Astrocyte (in vitro differentiated cells and primary cell): ENCODE measurements around the gene SYT2.

ENCODE experiments used
- EZH2 ChIP-seq: IDR thresholded peaks from 2 replicates; pipeline ENCODE4 v1.6.1; 2012; ENCODE audit warnings: mild to moderate bottlenecking, low read length, inconsistent platforms; ENCODE audit not compliant: insufficient read depth
- TF ChIP-seq, protein P1 (sequence below): IDR thresholded peaks from 2 replicates; pipeline ENCODE4 v1.5.1; 2011; ENCODE audit warnings: low read depth, mild to moderate bottlenecking, inconsistent platforms, low read length, moderate library complexity; ENCODE audit not compliant: insufficient read depth

DNA sequence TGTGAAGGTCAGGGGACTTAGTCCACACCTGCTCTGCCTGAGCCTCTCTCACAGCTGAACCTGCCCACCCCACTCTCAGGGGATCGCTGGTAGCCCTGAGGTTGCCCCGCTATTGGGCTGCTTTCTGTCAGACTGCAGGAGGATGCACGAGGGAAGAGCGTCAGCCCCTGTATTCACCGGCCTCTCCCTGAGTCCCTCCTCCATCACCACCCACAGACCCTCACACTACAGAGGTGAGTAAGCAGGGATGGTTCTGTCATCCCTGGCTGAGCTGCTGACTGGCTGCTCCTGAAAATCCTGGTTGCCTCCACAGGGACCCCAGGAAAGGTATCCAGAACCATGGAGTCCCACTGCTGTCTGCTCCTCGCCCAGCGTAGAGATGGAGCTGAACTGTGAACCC, 118.7 kb downstream of the SYT2 start:
- TF ChIP-seq, protein P1, sequence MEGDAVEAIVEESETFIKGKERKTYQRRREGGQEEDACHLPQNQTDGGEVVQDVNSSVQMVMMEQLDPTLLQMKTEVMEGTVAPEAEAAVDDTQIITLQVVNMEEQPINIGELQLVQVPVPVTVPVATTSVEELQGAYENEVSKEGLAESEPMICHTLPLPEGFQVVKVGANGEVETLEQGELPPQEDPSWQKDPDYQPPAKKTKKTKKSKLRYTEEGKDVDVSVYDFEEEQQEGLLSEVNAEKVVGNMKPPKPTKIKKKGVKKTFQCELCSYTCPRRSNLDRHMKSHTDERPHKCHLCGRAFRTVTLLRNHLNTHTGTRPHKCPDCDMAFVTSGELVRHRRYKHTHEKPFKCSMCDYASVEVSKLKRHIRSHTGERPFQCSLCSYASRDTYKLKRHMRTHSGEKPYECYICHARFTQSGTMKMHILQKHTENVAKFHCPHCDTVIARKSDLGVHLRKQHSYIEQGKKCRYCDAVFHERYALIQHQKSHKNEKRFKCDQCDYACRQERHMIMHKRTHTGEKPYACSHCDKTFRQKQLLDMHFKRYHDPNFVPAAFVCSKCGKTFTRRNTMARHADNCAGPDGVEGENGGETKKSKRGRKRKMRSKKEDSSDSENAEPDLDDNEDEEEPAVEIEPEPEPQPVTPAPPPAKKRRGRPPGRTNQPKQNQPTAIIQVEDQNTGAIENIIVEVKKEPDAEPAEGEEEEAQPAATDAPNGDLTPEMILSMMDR = no peak
- no peak for TF ChIP-seq EZH2
